ENCODE data around the gene PDE7B. TPM values are rescaled to one million over a fixed set of nuclear protein-coding genes. Genes with fewer than 3 reads are reported as not detected.

PDE7B gene
- total and polyA plus RNA-seq, 2 of the 8 experiments (the other 6 are each of a cell fraction or from before 2014, with no cell fraction given), result not detected

GRCh38 chr6:135842618-135843392 lies 8.7 kb upstream of the PDE7B start (continued):
- TF ChIP-seq TAF1 (IDR thresholded peaks at IDR 0.05; ENCODE audit: low read depth, low read length) (no peak), CHD1 (IDR thresholded peaks at IDR 0.05; ENCODE audit: low read depth, low read length) (no peak), EP300 (IDR thresholded peaks at IDR 0.05; ENCODE audit: borderline replicate concordance in 1 of 2, low read depth in 2 of 2, low read length in 2 of 2) (no peak), EGR1 (IDR thresholded peaks at IDR 0.05; ENCODE audit: borderline replicate concordance, low read depth, low read length) (no peak), MAX (IDR thresholded peaks at IDR 0.05) (no peak), HDAC6 (IDR thresholded peaks at IDR 0.05; ENCODE audit: low read depth, low read length) (no peak)
- TF ChIP-seq, protein P1, sequence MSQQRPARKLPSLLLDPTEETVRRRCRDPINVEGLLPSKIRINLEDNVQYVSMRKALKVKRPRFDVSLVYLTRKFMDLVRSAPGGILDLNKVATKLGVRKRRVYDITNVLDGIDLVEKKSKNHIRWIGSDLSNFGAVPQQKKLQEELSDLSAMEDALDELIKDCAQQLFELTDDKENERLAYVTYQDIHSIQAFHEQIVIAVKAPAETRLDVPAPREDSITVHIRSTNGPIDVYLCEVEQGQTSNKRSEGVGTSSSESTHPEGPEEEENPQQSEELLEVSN (IDR thresholded peaks at IDR 0.05), result no peak

All from H1 (cell line).